ENCODE data around the gene FA2H.

FA2H gene

GRCh38 chr16:74698222-74698621, 76.4 kb downstream of the FA2H start:
- H3K27me3 ChIP-seq (ENCODE audit: insufficient read depth, low read depth, severe bottlenecking) = no peaks in the 10 kb centered on the region
- no peaks in the 10 kb centered on the region for H3K9me3 ChIP-seq (ENCODE audit: severe bottlenecking)
- no peak for TF ChIP-seq CTCF (IDR thresholded peaks at IDR 0.05; ENCODE audit: low read depth, low read length)
- DNase-seq = no peak
- no peak overlapping the region for H3K27ac ChIP-seq
- H3K36me3 ChIP-seq = no peaks in the 10 kb centered on the region
- no peak overlapping the region for H3K4me3 ChIP-seq (ENCODE audit: low read depth, low read length)

- H3K4me3 ChIP-seq (ENCODE audit: low read depth, low read length) = peak overlapping the region; percentile 48
- H3K27ac ChIP-seq = peak overlapping the region; percentile 17; the same call in 1 of the 2 replicates
- H3K9me3 ChIP-seq (ENCODE audit: severe bottlenecking) = no peaks in the 10 kb centered on the region
- H3K36me3 ChIP-seq = no peaks in the 10 kb centered on the region
- peak; percentile 84 for DNase-seq
- H3K27me3 ChIP-seq (ENCODE audit: insufficient read depth, low read depth, severe bottlenecking) = no peaks in the 10 kb centered on the region
- no peak for TF ChIP-seq CTCF (IDR thresholded peaks at IDR 0.05; ENCODE audit: low read depth, low read length)
Measured at GRCh38 chr16:74695450-74696422, 78.9 kb downstream of the FA2H start.

- H3K36me3 ChIP-seq = no peaks in the 10 kb centered on the region
- DNase-seq = no peak
Measured at GRCh38 chr16:74691093-74691855, 83.3 kb downstream of the FA2H start.

GRCh38 chr16:74682556-74682955, 92.1 kb downstream of the FA2H start:
- Histone ChIP-seq H3K9me3 (ENCODE audit: severe bottlenecking) (no peaks in the 10 kb centered on the region), H3K36me3 (no peaks in the 10 kb centered on the region), H3K27ac (no peak overlapping the region), H3K4me3 (ENCODE audit: low read depth, low read length) (no peak overlapping the region), H3K27me3 (ENCODE audit: insufficient read depth, low read depth, severe bottlenecking) (no peaks in the 10 kb centered on the region)
- no peak for DNase-seq
- TF ChIP-seq CTCF (IDR thresholded peaks at IDR 0.05; ENCODE audit: low read depth, low read length) = no peak

More at GRCh38 chr16:74691093-74691855, 83.3 kb downstream of the FA2H start:
- H3K27me3 ChIP-seq (ENCODE audit: insufficient read depth, low read depth, severe bottlenecking) = no peaks in the 10 kb centered on the region
- H3K9me3 ChIP-seq (ENCODE audit: severe bottlenecking) = no peaks in the 10 kb centered on the region
- TF ChIP-seq CTCF (IDR thresholded peaks at IDR 0.05; ENCODE audit: low read depth, low read length) = no peak
- no peak overlapping the region for H3K4me3 ChIP-seq (ENCODE audit: low read depth, low read length)
- H3K27ac ChIP-seq = no peak overlapping the region

- Histone ChIP-seq H3K36me3 (no peaks in the 10 kb centered on the region), H3K27me3 (ENCODE audit: insufficient read depth, low read depth, severe bottlenecking) (no peaks in the 10 kb centered on the region), H3K4me3 (ENCODE audit: low read depth, low read length) (no peak overlapping the region), H3K27ac (no peak overlapping the region), H3K9me3 (ENCODE audit: severe bottlenecking) (no peaks in the 10 kb centered on the region)
- no peak for TF ChIP-seq CTCF (IDR thresholded peaks at IDR 0.05; ENCODE audit: low read depth, low read length)
- DNase-seq = no peak
Measured at GRCh38 chr16:74680681-74681080, 93.9 kb downstream of the FA2H start.

Measured in WERI-Rb-1 (cell line).